DMS114 treated with DMSO at 0.1 percent for 48 hours (cell line): ENCODE data around the gene COL16A1.

Source experiments
- DNase-seq: peaks from one replicate; lab custom pipeline; 2025; ENCODE audit not compliant: unreplicated experiment; lab: John Stamatoyannopoulos, UW

COL16A1 gene

DNA sequence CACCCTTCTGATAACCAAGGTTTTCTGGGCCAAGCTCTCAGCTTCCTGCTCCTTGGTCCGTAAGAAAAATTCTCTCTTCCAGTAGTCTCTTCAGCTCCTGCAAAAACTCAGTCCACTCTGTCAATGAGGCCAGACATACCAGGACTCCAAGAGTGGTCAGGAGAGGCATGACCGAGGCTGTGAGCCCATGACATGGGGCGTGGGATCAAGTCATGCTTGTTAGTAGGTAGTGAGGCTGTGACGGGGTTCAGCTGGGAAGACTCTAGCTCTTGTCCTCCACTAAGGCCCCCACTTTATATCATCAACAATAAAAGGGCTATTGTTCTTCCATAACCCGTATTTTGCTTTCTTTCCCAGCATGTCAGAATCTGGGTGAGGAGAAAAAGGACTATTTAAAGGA is 96.5 kb downstream of the COL16A1 start:
- DNase-seq: no peak

DNA sequence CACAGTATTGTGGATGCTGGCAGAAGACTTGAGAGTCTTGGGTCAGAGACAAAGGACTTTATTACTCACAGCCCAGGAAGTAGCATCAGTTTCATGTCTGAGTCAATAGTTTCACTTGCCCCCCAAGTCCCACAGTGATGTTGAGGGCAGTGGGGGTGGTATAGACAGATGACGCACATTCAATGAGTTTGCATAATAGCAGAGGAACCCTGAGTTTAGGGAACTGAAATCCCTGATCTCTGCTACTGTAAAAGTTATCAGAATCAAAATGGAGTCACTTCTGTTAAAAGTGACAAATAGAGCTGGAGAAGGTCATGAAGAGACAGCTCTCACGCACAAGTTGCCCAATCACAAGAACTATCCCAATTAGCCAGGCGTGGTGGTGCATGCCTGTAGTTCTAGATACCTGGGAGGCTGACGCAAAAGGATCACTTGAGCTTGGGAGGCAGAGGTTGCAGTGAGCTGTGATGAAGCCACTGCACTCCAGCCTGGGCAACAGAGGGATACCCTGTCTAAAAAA is 97.8 kb downstream of the COL16A1 start:
- DNase-seq: no peak
